Activated CD8-positive, alpha-beta T cell treated with anti-CD3 and anti-CD28 coated beads for 36 hours (primary cell): ENCODE data around the gene ITGA3. TPM values are rescaled to one million over a fixed set of nuclear protein-coding genes. Genes with fewer than 3 reads are reported as not detected.

Experiments used
- ATAC-seq: fragments of 200-7000 bp; cut with Tn5 transposase; one replicate; pipeline ENCODE4 v1.10.0; 2021; ENCODE audit warnings: mild to moderate bottlenecking, moderate library complexity
- CTCF ChIA-PET: fragments of 350-600 bp; sonication (Branson Sonifier 250); formaldehyde crosslinking; loops from one replicate; lab custom pipeline; 2021; ENCODE audit warnings: antibody characterized with exemption; lab: Charles Lee
- POLR2A ChIA-PET: fragments of 350-600 bp; sonication (Branson Sonifier 250); formaldehyde crosslinking; loops from one replicate; lab custom pipeline; 2021; ENCODE audit warnings: antibody characterized with exemption; lab: Charles Lee
- DNase-seq: peaks from one replicate; pipeline ENCODE4 v3.0.0-alpha.2; 2020
- H3K27ac Mint-ChIP-seq: one replicate; pipeline ENCODE4 v1.8.0; 2021; ENCODE audit warnings: mild to moderate bottlenecking, mixed read lengths
- H3K27me3 Mint-ChIP-seq: one replicate; pipeline ENCODE4 v1.8.0; 2021; ENCODE audit warnings: mixed read lengths
- H3K36me3 Mint-ChIP-seq: one replicate; pipeline ENCODE4 v1.8.0; 2021; ENCODE audit warnings: low read depth, mixed read lengths
- H3K4me1 Mint-ChIP-seq: one replicate; pipeline ENCODE4 v1.8.0; 2021; ENCODE audit warnings: low read depth, mixed read lengths
- H3K4me3 Mint-ChIP-seq: one replicate; pipeline ENCODE4 v1.8.0; 2021; ENCODE audit warnings: mild to moderate bottlenecking, moderate library complexity, mixed read lengths
- H3K9me3 Mint-ChIP-seq: one replicate; pipeline ENCODE4 v1.8.0; 2021; ENCODE audit warnings: mixed read lengths
- CTCF ChIP-seq: fragments of 200-600 bp; IDR thresholded peaks from one replicate; pipeline ENCODE4 v1.8.0; 2022; ENCODE audit warnings: antibody characterized with exemption, mild to moderate bottlenecking
- intact Hi-C: fragments of 100-400 bp; cut with micrococcal nuclease; formaldehyde crosslinking; loops from one replicate; pipeline ENCODE4 v1.10.0; 2022
- total RNA-seq, 2 experiments: library from RNA; stranded (reverse); gene quantifications; one replicate each; pipeline ENCODE4 v1.2.3, GENCODE V29; 2021

ITGA3 gene
- total RNA-seq, 2 experiments from 2014 or later: 4.2 to 7.2 TPM

GRCh38 chr17:50113624-50114320, 57.9 kb downstream of the ITGA3 start:
- ChIA-PET POLR2A (interaction anchor here (2.4 kb wide), 1 partner anchor 18 kb away, joined by 9 read pairs; the partner anchor contains the start of gene SAMD14), CTCF (interaction anchor here (0.7 to 5.0 kb wide), 21 partner anchors 9 to 193 kb away, joined by 3 to 45 read pairs (median 8); no protein-coding TSS in a partner anchor)
- no peak for ATAC-seq
- intact Hi-C loops: loop anchor here (10.0 kb wide), 1 partner anchor 51 kb away; the partner anchor contains the start of gene SGCA
- Mint-ChIP-seq H3K9me3 (no peaks in the 10 kb centered on the region), H3K27ac (no peak overlapping the region), H3K4me3 (no peak overlapping the region), H3K36me3 (no peaks in the 10 kb centered on the region), H3K4me1 (peaks cover 12% of the 10 kb centered on the region), H3K27me3 (peaks cover 24% of the 10 kb centered on the region)
- TF ChIP-seq CTCF: no peak
- no peak for DNase-seq

GRCh38 chr17:50114401-50114800, 58.5 kb downstream of the ITGA3 start:
- Mint-ChIP-seq H3K27ac (no peak overlapping the region), H3K36me3 (no peaks in the 10 kb centered on the region), H3K9me3 (no peaks in the 10 kb centered on the region), H3K27me3 (peaks cover 25% of the 10 kb centered on the region), H3K4me1 (peaks cover 12% of the 10 kb centered on the region), H3K4me3 (no peak overlapping the region)
- CTCF ChIA-PET: interaction anchor here (0.7 to 5.0 kb wide), 25 partner anchors 9 to 193 kb away, joined by 3 to 45 read pairs (median 6); partner anchors contain the start of genes PPP1R9B and SGCA
- intact Hi-C loops: loop anchor here (10.0 kb wide), 1 partner anchor 50 kb away; the partner anchor contains the start of gene SGCA
- no peak for TF ChIP-seq CTCF
- DNase-seq (no peak), ATAC-seq (no peak)
- POLR2A ChIA-PET: interaction anchor here (2.4 kb wide), 1 partner anchor 17 kb away, joined by 9 read pairs; the partner anchor contains the start of gene SAMD14

- POLR2A ChIA-PET: interaction anchor here (2.4 kb wide), 1 partner anchor 17 kb away, joined by 9 read pairs; the partner anchor contains the start of gene SAMD14
- Mint-ChIP-seq H3K27ac (no peak overlapping the region), H3K4me3 (no peak overlapping the region), H3K9me3 (no peaks in the 10 kb centered on the region), H3K36me3 (no peaks in the 10 kb centered on the region), H3K4me1 (peaks cover 12% of the 10 kb centered on the region), H3K27me3 (peaks cover 29% of the 10 kb centered on the region)
- DNase-seq: peak; percentile 75
- intact Hi-C loops: loop anchor here (10.0 kb wide), 1 partner anchor 50 kb away; the partner anchor contains the start of gene SGCA
- TF ChIP-seq CTCF: peak; percentile 63
- CTCF ChIA-PET: interaction anchor here (0.7 to 5.0 kb wide), 29 partner anchors 8 to 197 kb away, joined by 3 to 45 read pairs (median 5); partner anchors contain the start of genes PPP1R9B and SGCA
- ATAC-seq: peak; percentile 69
These were observed 59.0 kb downstream of the ITGA3 start for GRCh38 chr17:50114849-50115357.

- H3K4me3 Mint-ChIP-seq: no peak overlapping the region
- ATAC-seq (no peak), DNase-seq (no peak)
- H3K27me3 Mint-ChIP-seq: peaks cover 29% of the 10 kb centered on the region
- no peaks in the 10 kb centered on the region for H3K36me3 Mint-ChIP-seq
- H3K9me3 Mint-ChIP-seq: no peaks in the 10 kb centered on the region
- ChIA-PET POLR2A (interaction anchor here (2.4 kb wide), 1 partner anchor 16 kb away, joined by 9 read pairs; the partner anchor contains the start of gene SAMD14), CTCF (interaction anchor here (0.7 to 5.0 kb wide), 22 partner anchors 11 to 196 kb away, joined by 3 to 45 read pairs (median 8); partner anchors contain the start of genes PPP1R9B, SAMD14 and SGCA)
- no peak overlapping the region for H3K27ac Mint-ChIP-seq
- intact Hi-C loops: loop anchor here (10.0 kb wide), 1 partner anchor 49 kb away; the partner anchor contains the start of gene SGCA
- TF ChIP-seq CTCF: no peak
- peaks cover 12% of the 10 kb centered on the region for H3K4me1 Mint-ChIP-seq
These were observed 59.8 kb downstream of the ITGA3 start for GRCh38 chr17:50115756-50116155.
